GM12892 (cell line): Measurements from ENCODE around the gene ANKRD29.

Experiments
- DNase-seq: peaks from one replicate; pipeline ENCODE4 v3.0.0; 2011; ENCODE audit not compliant: insufficient read length
- FAIRE-seq: peaks from 2 replicates; lab custom pipeline; 2011; peaks lifted over from hg19 to GRCh38; lab: Jason Lieb, UNC
- POLR2A ChIP-seq: IDR thresholded peaks from 2 replicates; pipeline ENCODE4 v1.6.1; 2011; ENCODE audit warnings: low read depth, low read length, control low read depth
- POLR2AphosphoS5 ChIP-seq: IDR thresholded peaks from 2 replicates; pipeline ENCODE4 v1.6.1; 2011; ENCODE audit warnings: low read depth, low read length, control low read depth
- TAF1 ChIP-seq: IDR thresholded peaks from 2 replicates; pipeline ENCODE4 v1.6.1; 2011; ENCODE audit warnings: low read depth, mild to moderate bottlenecking, control low read depth, low read length, borderline replicate concordance

Gene ANKRD29

DNA sequence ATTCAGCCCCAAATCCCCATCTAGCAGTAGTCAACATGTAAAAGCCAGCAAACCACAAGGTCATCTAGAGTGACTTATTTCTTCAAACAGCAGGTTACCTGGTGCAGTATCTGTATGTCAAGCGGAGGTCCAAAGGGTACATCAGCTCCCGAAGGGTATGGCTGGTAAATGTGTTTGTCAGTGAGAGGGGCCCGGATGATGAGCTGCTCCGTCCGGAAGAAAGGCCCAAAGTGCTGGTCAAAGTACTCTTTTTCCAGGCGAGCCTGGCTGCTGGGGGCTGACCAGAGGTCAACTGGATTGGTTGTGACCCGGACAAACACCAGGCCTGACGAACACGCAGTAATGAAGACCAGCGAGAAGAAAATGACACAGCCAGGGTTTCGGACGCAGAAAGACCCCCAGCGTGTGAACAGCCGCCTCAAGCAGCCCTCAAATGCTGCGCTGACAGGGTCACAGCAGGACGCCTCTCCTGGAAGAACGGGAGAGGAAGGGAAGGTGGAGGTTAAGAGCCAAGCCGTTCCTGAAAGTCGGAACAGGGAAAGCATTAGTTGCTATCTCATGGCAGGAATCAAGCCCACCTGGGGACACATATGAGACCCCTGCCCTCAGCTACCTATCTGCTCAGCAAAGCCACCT lies 106.4 kb downstream of the ANKRD29 start:
- DNase-seq (no peak), FAIRE-seq (no peak)
- TF ChIP-seq POLR2AphosphoS5 (no peak), TAF1 (no peak), POLR2A (no peak)

DNA sequence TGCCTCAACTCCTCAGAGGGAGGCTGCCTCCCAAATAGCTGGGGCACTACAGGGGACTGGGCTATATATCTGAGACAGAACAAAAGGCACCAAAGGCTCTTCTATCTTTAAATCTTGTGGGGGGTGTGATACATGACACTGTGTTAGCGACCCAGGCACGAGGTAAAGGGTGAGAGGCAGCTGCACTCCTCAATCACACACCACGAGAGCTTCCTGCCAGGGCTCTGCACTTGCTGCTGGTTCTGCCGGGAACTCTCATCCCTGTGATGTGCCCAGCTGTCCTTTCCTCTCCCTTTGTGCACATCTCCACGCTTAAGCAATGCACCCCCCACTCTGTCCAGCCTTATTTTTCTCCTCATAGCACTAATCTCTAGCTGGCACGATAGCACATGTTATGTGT lies 108.8 kb downstream of the ANKRD29 start:
- no peak for DNase-seq
- no peak for FAIRE-seq
- TF ChIP-seq POLR2AphosphoS5, result no peak
- TF ChIP-seq TAF1, result no peak
- TF ChIP-seq POLR2A, result no peak

DNA sequence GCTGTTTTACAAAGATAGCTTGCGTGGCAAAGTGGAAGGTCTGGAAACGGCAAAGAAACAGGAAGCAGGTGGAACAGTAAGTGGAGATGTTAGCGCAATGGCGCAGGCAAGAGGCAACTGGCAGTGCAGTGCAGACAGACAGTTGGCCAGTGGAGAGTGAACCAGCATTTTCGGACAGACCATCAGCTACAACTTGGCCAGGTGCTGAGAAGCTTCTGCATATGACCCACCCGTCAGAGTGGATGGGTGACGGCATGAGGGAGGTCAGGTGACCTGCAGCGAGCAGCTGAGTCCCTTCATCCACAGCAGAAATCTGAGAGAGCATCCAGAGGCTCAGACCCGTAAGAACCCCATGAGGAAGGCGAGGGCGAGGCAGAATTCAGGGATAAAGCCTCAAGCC lies 110.2 kb downstream of the ANKRD29 start:
- TF ChIP-seq POLR2A (no peak), POLR2AphosphoS5 (no peak), TAF1 (no peak)
- DNase-seq (no peak), FAIRE-seq (no peak)

DNA sequence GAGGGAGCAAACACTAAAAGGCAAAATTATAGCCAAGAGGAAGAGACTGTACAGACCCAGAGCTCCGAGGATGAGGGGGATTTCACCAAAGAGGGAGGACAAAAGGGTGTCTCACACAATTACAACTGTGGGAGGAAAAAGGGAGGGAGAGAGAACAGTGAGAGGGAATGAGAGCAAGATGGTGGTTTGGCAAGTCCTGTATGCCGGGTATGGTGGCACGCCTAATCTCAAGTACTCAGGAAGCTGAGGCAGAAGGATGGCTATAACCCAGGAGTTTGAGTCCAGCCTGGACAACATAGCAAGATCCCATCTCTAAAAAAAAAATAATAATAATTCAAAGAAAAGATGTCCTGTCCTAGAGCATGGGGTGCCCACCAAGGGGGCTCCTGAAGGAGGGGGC lies 110.7 kb downstream of the ANKRD29 start:
- TF ChIP-seq POLR2AphosphoS5 (no peak), TAF1 (no peak), POLR2A (no peak)
- FAIRE-seq (no peak), DNase-seq (no peak)

DNA sequence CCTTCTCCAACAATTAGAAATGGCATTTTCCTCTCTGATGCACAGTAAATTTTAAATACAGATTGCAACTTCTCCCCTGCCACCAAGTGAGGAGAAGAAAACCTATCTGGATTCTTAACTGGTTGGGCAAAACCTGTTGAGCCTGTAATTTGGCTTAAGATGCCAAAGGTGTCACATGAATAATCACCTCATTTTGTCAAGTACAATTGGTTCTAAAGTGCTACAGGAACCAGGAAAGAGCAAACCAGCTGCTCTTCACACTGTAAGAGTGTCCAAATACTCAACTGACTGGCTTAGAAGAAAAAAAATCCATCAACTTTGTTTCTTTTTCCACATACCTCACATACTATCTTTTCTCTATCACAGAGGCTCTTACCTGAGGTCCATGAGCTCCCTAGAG lies 111.8 kb downstream of the ANKRD29 start:
- FAIRE-seq, result no peak
- TF ChIP-seq POLR2AphosphoS5 (no peak), TAF1 (no peak), POLR2A (no peak)
- DNase-seq, result no peak
